ENCODE data around the gene GPBAR1. TPM values are rescaled to one million over a fixed set of nuclear protein-coding genes. Genes with fewer than 3 reads are reported as not detected.

The GPBAR1 gene
- total and polyA plus RNA-seq, 2 experiments from 2014 or later, result 0.44 TPM; not detected in 1

DNA sequence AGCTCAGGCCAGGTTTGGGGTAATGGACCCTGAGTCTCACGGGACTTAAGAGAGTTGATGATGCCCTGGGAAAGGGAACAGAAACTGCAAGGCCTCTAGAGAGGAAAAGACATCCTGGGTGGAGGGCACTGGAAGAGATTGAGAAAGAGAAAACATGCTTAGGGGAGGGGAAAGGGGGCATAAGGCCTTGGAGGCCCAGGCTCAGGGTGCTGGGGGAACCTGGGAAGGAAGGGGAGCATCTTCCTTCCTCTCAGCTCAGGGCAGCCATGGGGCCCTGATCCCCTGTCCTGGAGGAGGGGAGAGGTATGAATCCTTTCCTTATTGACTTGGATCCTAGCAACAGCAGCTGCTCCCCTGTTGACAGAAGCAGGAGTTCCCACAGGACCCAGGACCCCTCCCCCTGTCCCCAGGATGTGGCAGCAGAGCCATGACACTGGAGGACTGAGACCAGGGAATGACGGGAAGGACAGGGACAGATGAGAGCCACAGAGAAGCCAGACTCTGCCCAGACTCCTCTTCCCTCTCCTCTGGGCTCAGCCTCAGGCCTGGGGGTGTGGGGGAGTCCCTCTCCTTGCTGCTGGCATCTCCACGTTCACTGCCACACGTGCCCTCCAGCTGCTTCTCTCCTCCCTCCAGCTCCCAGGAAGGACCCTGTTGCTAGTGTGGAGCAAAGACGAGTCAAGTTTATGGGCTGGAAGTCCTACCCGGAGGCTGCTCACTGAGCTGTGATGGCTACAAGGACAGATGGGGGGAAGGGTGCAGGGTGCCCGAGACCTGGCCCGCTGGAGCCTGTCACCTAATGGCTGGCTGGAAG, 815 bp downstream of the GPBAR1 start:
- peaks cover 29% of the 10 kb centered on the region for H3K4me1 ChIP-seq (ENCODE audit: insufficient read depth)
- H3K4me1 Mint-ChIP-seq, result peaks cover 33% of the 10 kb centered on the region
- no peak overlapping the region; the same call in 2 of the 3 replicates for H3K4me3 Mint-ChIP-seq
- peaks cover 16% of the 10 kb centered on the region for H3K27me3 Mint-ChIP-seq (ENCODE audit: insufficient read depth, low read depth, poor library complexity)
- no peaks in the 10 kb centered on the region for H3K9me2 ChIP-seq (ENCODE audit: insufficient read depth)
- ATAC-seq, result no peak
- H3F3A ChIP-seq (replicated peaks; ENCODE audit: low read depth), result peaks cover 7% of the 10 kb centered on the region
- no peaks in the 10 kb centered on the region for H3K36me3 ChIP-seq (ENCODE audit: insufficient read depth)
- H3K4me3 ChIP-seq, result no peak overlapping the region; the same call in 1 of the 2 replicates
- H4K20me1 ChIP-seq (replicated peaks; ENCODE audit: insufficient read depth), result peaks cover 4% of the 10 kb centered on the region; the same call in 1 of the 2 replicates
- peak overlapping the region; percentile 55 for H3K27ac Mint-ChIP-seq
- H3K4me2 ChIP-seq, result peak overlapping the region; percentile 57; the same call in 1 of the 2 replicates
- DNase-seq (ENCODE audit: low spot score), result peak; percentile 34
- H3K79me2 ChIP-seq (replicated peaks; ENCODE audit: insufficient read depth), result no peaks in the 10 kb centered on the region
- H2AFZ ChIP-seq, result no peak overlapping the region
- H3K36me3 Mint-ChIP-seq (ENCODE audit: low read depth), result peaks cover 27% of the 10 kb centered on the region
- no peaks in the 10 kb centered on the region for H3K27me3 ChIP-seq (ENCODE audit: insufficient read depth)
- H3K27ac ChIP-seq (ENCODE audit: low read depth), result peak overlapping the region; percentile 83
- no peaks in the 10 kb centered on the region for H3K9me3 Mint-ChIP-seq
- TF ChIP-seq CREB1 (CRISPR knock-in tag; IDR thresholded peaks at IDR 0.05; ENCODE audit: low read depth) (no peak), CTCF (conservative IDR thresholded peaks at IDR 0.05; ENCODE audit: low read depth in 2 of 2) (no peak), ETS1 (IDR thresholded peaks at IDR 0.05) (no peak), STAT1 (IDR thresholded peaks at IDR 0.05; ENCODE audit: unreplicated experiment) (no peak), NANOG (IDR thresholded peaks at IDR 0.05; ENCODE audit: borderline replicate concordance) (no peak), ZNF114 (CRISPR knock-in tag; IDR thresholded peaks at IDR 0.05) (no peak), JUNB (IDR thresholded peaks at IDR 0.05; ENCODE audit: unreplicated experiment) (no peak), ZNF462 (CRISPR knock-in tag; IDR thresholded peaks at IDR 0.05) (no peak), ZNF331 (CRISPR knock-in tag; IDR thresholded peaks at IDR 0.05; ENCODE audit: low read depth) (no peak), POLR2AphosphoS5 (IDR thresholded peaks at IDR 0.05; ENCODE audit: low read depth) (no peak), EZH2phosphoT487 (IDR thresholded peaks at IDR 0.05; ENCODE audit: unreplicated experiment) (no peak)
- TF ChIP-seq, protein P1, sequence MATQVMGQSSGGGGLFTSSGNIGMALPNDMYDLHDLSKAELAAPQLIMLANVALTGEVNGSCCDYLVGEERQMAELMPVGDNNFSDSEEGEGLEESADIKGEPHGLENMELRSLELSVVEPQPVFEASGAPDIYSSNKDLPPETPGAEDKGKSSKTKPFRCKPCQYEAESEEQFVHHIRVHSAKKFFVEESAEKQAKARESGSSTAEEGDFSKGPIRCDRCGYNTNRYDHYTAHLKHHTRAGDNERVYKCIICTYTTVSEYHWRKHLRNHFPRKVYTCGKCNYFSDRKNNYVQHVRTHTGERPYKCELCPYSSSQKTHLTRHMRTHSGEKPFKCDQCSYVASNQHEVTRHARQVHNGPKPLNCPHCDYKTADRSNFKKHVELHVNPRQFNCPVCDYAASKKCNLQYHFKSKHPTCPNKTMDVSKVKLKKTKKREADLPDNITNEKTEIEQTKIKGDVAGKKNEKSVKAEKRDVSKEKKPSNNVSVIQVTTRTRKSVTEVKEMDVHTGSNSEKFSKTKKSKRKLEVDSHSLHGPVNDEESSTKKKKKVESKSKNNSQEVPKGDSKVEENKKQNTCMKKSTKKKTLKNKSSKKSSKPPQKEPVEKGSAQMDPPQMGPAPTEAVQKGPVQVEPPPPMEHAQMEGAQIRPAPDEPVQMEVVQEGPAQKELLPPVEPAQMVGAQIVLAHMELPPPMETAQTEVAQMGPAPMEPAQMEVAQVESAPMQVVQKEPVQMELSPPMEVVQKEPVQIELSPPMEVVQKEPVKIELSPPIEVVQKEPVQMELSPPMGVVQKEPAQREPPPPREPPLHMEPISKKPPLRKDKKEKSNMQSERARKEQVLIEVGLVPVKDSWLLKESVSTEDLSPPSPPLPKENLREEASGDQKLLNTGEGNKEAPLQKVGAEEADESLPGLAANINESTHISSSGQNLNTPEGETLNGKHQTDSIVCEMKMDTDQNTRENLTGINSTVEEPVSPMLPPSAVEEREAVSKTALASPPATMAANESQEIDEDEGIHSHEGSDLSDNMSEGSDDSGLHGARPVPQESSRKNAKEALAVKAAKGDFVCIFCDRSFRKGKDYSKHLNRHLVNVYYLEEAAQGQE (IDR thresholded peaks at IDR 0.05; ENCODE audit: unreplicated experiment), result no peak
